Measurements from ENCODE around the gene KDM4B.

The KDM4B gene

DNA sequence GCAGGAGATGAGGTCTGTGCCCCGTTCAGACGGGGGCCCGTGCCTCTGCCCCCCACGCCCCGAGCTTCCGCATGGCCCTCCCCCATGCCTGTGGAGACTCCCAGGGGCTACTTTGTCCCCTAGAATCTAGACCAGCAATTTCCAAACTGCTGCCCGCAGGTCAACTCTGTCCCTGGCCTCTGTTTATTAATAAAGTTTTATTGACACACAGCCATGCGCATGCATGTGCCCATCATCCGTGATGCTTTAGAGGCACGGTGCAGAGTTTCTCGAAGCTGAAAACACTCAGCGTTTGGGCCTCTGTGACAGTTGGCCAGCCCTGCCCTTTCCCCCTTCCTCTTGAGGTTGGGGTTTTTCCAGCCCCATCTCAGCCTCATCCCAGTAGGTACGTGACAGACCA, 140.0 kb downstream of the KDM4B start:
- in situ Hi-C loops (cut with MboI; ENCODE audit: low pct_unique_long_range_greater_than_20kb, low sequenced_read_pairs): no loop called here
- DNase-seq: no peak

DNA sequence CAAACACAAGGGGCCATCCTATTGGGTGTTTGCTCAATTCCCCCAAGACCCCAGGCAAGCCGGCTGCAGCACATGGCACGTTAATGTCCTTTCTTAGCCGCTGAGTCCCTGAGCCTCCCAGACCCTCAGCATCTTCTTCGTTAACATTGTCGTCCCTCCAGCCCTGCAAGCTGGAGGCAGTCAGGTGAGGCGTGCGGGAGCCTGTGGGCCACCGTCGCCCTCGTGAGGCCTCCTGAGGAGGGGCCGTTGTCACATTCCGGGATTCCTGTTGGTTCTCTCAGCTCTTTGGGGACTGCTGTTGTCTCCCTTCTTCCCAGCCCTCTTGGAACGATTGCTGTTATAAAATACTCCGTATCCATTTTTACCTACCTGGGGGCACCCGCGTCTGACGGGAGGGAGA, 140.6 kb downstream of the KDM4B start:
- in situ Hi-C loops (cut with MboI; ENCODE audit: low pct_unique_long_range_greater_than_20kb, low sequenced_read_pairs): no loop called here
- DNase-seq: no peak

DNA sequence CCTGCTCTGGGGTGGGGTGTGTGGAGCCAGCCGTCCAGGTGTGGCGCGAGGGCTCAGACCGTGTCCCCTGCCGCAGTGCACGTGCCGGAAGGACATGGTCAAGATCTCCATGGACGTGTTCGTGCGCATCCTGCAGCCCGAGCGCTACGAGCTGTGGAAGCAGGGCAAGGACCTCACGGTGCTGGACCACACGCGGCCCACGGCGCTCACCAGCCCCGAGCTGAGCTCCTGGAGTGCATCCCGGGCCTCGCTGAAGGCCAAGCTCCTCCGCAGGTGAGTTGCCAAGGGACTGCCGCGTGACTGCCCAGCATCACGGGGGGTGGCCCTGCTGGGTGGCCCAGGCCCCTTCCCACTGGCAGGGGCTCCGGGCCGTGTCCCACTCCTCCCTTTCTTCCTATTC, 141.6 kb downstream of the KDM4B start:
- in situ Hi-C loops (cut with MboI; ENCODE audit: low pct_unique_long_range_greater_than_20kb, low sequenced_read_pairs): no loop called here
- DNase-seq: no peak

DNA sequence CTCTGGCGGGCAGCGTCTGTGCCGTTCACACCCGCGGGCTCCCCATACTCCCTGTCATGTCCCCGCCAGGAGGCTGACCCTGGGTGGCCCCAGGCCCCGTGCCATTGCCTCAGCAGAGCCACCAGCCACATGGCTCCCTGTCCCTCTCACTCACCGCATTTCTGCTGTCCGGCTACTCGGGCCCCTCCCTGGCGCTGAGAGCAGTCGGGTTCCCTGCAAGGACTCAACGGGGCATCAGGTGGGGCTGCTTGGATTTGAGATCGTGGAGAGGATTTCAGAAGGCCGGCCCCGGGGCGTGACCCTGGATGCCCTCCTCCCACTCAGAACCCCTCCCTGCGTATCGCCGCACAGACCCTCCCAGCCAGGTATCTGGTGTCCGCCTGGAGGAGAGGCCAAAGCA, 142.1 kb downstream of the KDM4B start:
- in situ Hi-C loops (cut with MboI; ENCODE audit: low pct_unique_long_range_greater_than_20kb, low sequenced_read_pairs): no loop called here
- DNase-seq: no peak

DNA sequence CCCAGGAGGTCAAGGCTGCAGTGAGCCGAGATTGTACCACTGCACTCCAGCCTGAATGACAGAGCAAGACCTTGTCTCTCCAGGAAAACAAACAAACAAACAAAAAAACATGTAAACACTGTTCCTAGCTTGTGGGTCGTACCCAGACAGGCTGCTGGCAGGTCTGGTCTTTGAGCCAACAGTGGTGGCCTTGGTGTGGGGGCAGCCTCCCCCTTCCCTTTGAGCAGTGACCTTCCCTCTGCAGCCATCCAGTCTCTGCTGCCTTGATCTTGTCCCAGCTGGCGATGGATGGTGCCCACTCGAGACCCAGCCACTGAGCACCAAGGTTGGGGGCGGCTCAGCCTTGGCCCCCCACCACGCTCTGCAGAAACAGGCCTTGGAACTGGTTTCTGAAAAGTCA, 143.3 kb downstream of the KDM4B start:
- in situ Hi-C loops (cut with MboI; ENCODE audit: low pct_unique_long_range_greater_than_20kb, low sequenced_read_pairs): no loop called here
- DNase-seq: no peak

DNA sequence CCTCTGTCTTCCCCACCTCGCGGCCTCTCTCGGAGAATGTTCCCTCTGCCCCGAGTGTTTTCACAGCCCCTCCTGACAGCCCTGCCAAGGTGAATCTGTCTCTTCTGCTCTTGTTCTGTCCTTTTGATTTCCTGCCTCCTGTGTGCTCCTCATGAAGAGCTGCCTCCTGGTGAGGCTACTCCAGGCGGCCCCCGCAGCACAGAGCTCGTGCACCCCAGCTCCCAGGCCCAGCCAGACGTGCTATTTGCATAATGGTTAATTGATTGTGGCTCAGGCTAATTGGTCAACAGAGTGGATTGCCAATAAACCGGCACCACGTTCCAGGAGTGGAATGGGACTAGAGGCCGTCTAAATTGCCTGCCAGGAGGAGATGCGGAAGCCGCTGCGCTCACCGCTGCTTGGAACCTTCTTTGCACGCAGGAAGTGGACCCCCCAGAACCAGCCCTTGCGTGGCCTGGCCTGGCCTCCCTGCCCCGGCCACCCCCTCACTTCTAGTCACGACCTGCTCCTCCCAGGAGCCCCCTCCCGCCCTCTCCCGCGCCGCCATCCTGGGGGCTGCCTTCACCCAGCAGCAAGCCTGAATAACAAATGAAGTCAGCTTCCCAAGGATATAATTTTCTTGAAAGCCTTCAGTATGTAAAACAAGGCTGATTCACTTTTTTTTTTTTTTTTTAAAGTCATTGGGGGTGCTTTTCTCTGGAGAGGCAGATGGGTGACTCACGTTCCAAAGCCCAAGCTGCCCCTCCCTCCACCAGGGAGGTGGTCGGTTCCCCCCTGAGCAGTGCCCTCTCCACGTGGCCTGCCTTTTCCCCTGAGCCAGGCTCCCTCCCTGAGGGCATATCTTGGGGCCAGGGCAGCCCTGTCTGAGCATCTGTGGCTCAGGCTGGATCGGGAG, 144.0 kb downstream of the KDM4B start:
- in situ Hi-C loops (cut with MboI; ENCODE audit: low pct_unique_long_range_greater_than_20kb, low sequenced_read_pairs): no loop called here
- DNase-seq: no peak

DNA sequence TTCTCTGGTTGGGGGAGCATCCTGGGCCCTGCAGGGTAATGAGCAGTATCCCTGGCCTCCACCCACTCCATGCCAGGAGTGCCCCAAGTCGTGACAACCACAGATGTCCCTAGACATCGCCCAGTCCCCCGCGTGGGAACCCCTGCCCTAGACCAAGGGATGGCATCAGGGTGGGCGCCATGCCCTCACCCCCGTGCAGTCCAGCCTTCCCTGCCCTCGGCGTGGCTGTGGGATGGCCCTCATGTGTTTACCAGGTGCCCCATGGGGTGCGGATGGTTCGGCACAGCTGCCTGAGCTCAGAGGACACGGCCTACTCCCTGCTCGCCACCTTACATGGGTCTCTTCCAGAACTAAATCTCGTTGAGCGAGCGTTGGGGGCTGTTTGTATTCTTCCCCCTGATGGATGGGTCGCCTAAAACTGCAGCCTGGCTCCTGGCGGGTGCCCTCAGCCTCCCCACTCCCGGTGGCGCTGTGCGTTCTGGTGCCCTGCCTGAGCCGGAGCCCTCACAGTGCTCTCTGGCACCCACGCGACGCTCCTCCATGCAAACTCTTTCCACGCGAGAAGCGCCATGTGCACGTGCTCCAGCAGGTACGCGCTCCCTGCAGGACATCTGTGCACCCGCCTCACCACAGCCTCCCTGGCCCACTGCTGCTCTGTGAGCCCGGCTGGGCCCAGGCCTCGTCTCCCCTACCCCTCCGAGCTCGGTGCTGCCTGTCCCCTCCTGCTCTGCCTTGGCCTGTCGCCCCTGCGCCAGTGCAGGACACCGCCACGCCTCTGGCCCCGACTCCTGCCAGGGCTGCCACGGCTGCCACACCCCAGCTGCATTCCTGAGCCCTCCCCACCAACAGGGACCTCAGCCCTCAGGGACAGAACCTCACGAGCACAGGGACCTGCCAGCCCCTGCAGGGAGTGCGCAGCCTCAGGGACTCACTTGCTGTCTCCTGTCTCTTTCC, 145.0 kb downstream of the KDM4B start:
- in situ Hi-C loops (cut with MboI; ENCODE audit: low pct_unique_long_range_greater_than_20kb, low sequenced_read_pairs): no loop called here
- no peak for DNase-seq

DNA sequence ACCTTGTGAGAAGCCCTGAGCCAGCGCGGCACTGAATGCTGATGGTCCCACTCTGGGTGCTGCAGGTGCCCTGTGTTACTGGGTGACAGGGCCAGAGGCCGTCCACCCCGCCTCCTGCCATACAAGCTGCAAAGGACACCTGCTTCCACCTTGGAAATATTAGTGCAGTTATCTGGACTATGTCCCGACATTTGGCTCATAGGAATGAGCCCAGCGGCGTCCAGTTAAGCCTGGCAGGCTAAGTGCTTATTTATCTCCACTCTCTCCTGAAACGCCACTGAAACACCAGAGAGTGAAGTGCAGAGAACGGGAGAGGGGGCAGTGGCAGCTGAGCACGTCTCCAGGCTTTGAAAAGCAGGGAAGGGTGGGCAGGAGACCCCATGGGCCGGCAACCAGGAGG, 145.8 kb downstream of the KDM4B start:
- in situ Hi-C loops (cut with MboI; ENCODE audit: low pct_unique_long_range_greater_than_20kb, low sequenced_read_pairs): no loop called here
- no peak for DNase-seq

DNA sequence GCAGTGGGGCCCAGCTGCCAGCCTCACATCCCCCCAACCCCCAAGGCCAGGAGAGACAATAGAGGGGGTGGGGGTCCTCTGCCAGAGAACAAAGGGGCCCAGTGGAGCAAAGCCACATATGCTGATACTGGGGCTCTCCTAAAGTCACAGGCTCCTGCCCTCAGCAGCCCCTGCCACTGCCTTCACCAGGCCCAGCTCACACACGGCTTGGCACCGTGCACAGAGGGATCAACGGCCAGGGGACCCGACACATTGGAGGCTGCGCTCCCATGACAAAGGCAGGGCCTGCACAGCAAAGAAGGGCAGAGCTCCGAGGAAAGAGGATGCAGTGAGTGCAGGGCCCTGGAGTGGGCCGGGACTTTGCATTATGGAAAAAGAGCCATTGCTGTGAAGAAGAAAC, 146.4 kb downstream of the KDM4B start:
- no peak for DNase-seq
- in situ Hi-C loops (cut with MboI; ENCODE audit: low pct_unique_long_range_greater_than_20kb, low sequenced_read_pairs): no loop called here

DNA sequence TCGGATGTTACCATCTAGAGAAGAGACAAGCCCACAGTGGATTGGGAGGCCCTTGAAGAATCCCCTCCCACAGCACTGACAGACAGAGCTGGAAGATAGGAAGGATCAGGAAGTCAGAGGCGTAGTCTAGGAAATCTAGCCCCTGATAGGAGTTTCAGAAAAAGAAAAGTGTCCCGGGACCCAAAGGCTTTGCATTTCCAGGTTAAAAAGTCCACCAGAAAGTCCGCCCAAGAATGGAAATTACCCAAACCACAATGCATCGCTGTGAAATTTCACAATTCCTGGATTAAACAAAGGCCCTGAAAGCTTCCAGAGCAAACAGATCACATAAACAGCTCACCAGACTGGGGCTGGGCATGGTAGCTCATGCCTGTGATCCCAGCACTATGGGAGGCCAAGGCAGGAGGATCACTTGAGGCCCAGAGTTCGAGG, 146.9 kb downstream of the KDM4B start:
- DNase-seq: no peak
- in situ Hi-C loops (cut with MboI; ENCODE audit: low pct_unique_long_range_greater_than_20kb, low sequenced_read_pairs): no loop called here

DNA sequence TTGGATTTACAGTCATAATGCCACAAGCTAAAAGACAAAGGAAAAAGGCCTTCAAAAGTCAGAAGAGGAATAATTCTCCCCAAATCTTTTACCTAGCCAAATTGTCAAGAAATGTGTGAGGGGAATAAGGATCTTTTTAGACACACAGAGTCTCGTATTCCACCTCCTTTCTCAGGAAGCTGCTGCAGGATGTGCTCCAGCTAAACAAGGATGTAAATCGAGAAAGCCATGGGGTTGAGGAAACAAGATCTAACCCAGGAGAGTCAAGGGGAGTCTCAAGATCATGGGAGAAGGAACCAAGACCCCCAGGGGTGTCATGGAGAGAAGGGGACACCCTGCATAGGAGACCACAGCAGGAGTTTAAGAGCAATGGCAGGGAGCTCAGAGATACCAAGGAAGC, 147.4 kb downstream of the KDM4B start:
- in situ Hi-C loops (cut with MboI; ENCODE audit: low pct_unique_long_range_greater_than_20kb, low sequenced_read_pairs): no loop called here

DNA sequence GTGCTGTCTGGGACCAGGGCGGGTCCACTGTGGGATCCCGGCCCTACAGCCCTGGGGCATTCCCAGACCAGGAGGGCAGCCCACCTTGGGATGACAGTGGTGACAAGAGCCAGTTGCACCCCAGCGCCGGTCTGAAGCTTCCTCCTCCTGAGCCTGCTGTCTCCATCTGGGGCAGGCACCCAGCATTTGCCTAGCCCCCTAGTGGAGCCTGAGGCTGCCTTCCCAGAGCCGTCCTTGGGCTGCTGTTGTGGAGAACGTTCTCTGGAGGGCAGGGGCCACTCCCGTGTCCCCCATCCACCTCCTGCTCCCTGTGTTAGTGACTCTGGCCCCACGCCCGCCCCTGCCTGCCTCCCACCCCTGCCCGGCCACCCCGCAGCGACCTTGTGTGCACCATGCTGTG, 148.5 kb downstream of the KDM4B start:
- in situ Hi-C loops (cut with MboI; ENCODE audit: low pct_unique_long_range_greater_than_20kb, low sequenced_read_pairs): no loop called here
- no peak for DNase-seq

More for the DNA sequence above, 147.4 kb downstream of the KDM4B start:
- DNase-seq: no peak

DNA sequence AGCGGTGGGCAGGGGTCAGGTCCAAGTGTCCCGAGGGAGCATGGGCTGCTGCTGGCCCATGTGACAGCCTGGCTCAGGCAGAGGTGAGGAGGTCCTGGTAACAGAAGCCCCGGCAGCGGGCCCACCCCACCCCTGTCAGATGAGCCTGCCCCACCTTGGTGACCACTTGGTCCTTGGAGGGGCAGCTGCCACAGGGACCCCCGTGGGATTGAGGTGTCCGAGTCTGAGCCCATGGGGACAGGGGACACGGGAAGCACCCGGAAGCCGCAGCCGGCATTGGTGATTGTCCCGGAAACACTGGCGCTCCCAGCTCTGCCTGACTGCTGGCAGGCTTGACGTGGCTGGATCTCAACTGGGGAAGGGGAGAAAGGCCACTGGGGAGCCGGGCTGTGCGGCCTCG, 149.1 kb downstream of the KDM4B start:
- no peak for DNase-seq
- in situ Hi-C loops (cut with MboI; ENCODE audit: low pct_unique_long_range_greater_than_20kb, low sequenced_read_pairs): no loop called here

DNA sequence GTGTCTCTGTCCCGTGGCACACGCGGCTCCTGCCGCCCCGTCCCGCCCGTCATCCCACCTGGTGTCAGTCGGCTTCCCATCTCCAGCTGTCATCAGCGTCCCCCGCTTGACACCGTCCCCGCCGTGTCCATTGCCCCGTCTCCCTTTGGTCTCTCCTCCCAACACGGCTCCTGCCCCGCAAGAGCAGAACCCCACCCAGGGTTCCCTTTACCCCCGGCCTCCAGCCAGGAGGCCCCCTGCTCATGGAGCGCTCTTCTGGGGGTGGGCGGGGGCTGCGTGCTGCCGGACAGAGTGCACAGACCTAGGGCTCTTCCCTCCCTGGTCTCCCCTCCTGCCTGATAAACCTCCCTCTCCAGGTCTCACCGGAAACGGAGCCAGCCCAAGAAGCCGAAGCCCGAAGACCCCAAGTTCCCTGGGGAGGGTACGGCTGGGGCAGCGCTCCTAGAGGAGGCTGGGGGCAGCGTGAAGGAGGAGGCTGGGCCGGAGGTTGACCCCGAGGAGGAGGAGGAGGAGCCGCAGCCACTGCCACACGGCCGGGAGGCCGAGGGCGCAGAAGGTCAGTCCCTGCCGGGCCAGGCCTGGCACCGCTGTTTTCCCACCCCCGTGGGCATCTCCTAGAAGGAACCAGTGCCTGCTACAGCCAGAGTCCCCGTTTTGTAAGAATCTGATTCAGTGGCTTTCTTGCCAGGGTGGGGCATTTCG, 150.5 kb downstream of the KDM4B start:
- in situ Hi-C loops (cut with MboI; ENCODE audit: low pct_unique_long_range_greater_than_20kb, low sequenced_read_pairs): no loop called here

DNA sequence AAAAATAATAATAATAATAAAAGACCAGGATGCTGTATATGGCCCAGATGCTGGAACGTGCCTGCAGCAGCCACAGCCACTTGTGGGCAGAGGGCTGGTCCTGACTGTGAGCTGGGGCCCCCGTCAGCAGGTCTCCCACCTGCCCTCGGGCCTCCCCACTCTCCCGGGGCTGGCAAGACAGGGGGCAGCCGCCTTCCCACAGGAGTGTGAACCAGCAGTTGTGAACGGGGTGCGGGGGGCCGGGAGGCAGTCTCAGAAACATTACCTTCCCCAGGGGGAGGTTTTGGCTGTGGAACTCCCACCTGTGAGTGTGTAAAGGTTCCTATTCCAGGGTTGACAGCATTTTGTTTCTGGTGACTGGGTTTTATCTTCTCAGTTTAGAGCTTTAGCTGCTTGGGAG, 151.4 kb downstream of the KDM4B start:
- no peak for DNase-seq
- in situ Hi-C loops (cut with MboI; ENCODE audit: low pct_unique_long_range_greater_than_20kb, low sequenced_read_pairs): no loop called here

More for the DNA sequence above, 150.5 kb downstream of the KDM4B start:
- no peak for DNase-seq

DNA sequence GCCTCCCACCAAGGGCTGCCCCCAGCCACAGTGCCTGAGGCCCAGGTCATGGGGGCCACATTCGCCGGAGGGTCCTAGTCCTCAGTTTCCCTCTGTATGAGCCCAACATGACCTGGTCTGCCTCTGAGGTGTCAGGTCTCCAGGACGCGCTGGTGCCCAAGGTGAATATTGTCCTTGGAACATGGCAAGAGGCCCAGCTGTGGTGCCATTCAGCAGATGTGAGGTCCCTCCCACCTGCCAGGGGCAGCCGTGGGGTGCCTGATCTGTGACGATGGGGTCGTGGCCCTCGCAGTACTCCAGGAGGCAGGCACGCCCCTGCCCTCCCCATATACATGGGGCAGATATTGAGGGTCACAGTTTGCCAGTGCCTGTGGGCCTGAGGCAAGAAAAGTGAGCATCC, 151.9 kb downstream of the KDM4B start:
- DNase-seq: no peak
- in situ Hi-C loops (cut with MboI; ENCODE audit: low pct_unique_long_range_greater_than_20kb, low sequenced_read_pairs): no loop called here

DNA sequence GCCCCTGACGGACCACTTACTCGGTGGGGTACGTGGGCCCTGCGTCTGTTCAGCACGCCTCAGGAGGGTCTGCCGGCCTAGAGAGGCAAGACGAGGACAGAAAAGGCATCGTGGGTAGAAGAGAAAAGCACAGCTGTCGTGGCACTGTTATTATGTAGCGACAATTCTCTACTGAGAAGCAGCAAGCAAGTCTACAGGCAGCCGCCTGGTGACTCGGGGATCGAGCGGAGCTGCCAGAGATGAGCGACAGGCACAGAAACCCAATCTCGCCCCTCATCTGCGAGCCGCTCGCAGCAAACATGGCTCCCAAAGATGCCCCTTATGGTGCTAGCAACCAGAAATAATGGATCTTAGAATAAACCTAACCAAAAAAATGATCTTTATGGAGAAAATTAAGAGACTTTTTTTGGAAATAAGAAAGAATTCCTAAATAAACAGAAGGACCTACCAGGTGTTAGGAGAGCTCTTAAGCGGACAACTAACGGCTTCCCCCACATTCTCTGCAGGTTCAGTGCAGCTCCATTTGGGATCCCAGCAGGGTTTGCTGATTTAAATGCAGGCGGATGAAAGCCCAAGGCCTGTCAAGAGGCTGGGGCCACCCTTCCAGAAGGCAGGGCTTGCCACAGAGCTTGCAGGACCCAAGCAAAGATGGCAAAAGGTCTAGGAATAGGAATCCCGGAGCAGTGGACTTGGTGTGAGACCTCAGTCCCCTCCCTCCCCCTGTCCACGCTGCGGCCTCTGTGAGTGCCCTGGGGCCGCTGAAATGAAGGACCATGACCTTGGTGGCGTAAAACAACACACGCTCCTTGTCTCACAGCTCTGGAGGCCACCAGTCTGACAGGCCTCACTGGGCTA, 152.6 kb downstream of the KDM4B start:
- DNase-seq: no peak
- in situ Hi-C loops (cut with MboI; ENCODE audit: low pct_unique_long_range_greater_than_20kb, low sequenced_read_pairs): no loop called here

DNA sequence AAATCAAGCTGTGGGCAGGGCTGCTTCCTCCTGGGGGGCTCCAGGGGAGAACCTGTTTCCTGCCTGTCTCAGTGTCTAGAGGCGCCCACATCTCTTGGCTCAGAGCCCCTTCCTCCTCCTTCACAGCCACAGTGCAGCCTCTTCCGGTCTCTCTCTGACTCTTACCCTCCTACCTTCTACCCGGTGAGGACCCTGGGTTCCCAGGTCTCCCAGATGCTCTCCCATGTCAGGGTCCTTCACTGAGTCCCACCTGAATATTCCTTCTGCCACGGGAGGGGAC, 153.1 kb downstream of the KDM4B start:
- DNase-seq: peak; percentile 41
- in situ Hi-C loops (cut with MboI; ENCODE audit: low pct_unique_long_range_greater_than_20kb, low sequenced_read_pairs): no loop called here
